ENCODE measurements around the gene AGBL3.

AGBL3 gene

DNA sequence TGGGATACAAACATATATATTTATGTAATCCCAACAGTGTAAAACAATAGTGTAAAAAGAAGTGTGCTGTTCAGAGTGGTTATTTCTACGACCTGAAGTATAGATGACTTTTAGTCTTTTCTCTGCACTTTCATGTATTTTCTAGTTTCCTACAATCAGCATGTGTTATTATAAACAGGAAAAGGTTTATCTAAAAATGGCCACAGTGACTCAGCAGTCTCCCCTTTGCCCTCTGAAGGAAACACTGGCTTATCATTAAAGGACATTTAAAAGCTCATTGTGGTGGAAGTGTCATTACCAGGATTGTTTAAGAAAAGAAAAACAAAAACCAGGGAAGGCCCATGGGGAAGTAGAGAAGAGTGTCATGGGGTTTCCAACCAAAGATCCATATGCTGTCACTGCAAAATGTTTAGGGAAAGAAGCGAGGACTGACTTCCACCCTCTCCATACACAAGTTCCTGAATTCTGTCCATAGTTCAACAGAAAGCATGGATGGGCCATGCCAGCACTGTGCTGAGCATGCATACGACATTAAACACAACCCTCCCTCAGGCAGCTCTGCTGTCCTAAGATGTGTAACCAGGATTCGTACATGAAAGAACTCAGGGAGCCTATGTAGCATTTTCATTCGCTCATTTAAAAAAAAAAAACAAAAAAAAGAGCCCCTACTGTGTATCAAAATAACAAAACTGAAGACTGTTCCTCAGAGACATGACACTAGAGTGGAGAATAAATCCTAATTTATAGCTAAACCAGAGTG lies 174.0 kb downstream of the AGBL3 start:
- Histone ChIP-seq H4K12ac (ENCODE audit: low read depth, low read length) (no peak overlapping the region), H3K9ac (ENCODE audit: low read length) (no peak overlapping the region), H2BK5ac (ENCODE audit: low read depth, low read length, poor library complexity) (no peak overlapping the region), H3K27ac (ENCODE audit: low read depth, low read length) (no peak overlapping the region), H3K18ac (ENCODE audit: low read length) (no peak overlapping the region), H2AK5ac (ENCODE audit: low read length) (no peak overlapping the region), H3K14ac (ENCODE audit: low read length) (no peak overlapping the region), H2BK12ac (ENCODE audit: low read length) (no peak overlapping the region), H3K4ac (ENCODE audit: low read depth, low read length) (no peak overlapping the region), H2AFZ (ENCODE audit: insufficient read depth, low read length, poor library complexity) (no peak overlapping the region), H4K8ac (ENCODE audit: low read depth, low read length) (no peak overlapping the region), H3K4me3 (ENCODE audit: low read depth, low read length) (no peak overlapping the region), H3K4me2 (ENCODE audit: low read length) (peak overlapping the region; percentile 10), H3K79me1 (ENCODE audit: low read length) (no peaks in the 10 kb centered on the region), H3K36me3 (ENCODE audit: control insufficient read depth in 1 of 2, insufficient read depth in 2 of 2, low read length in 2 of 2) (peaks cover 11 to 17% of the 10 kb centered on the region in 2 experiments), H4K91ac (ENCODE audit: low read depth, low read length) (no peak overlapping the region), H3K23ac (ENCODE audit: low read length) (no peak overlapping the region), H2BK120ac (ENCODE audit: insufficient read depth, low read length, poor library complexity) (no peak overlapping the region), H3K79me2 (ENCODE audit: control insufficient read depth, insufficient read depth, low read length, poor library complexity) (no peaks in the 10 kb centered on the region), H3K4me1 (ENCODE audit: control insufficient read depth in 1 of 2, insufficient read depth in 2 of 2, low read length in 2 of 2) (peaks cover 3 to 7% of the 10 kb centered on the region in 2 experiments), H3K9me3 (ENCODE audit: insufficient read depth, low read depth, low read length) (peaks cover 13% of the 10 kb centered on the region), H3K27me3 (ENCODE audit: insufficient read depth, low read length) (no peaks in the 10 kb centered on the region)
- WGBS (ENCODE audit: extremely low coverage, insufficient coverage, insufficient read length) = no CpG with 5 or more reads among the region's 5 CpGs
- peak in 1 of 2 donors; percentile 4 for DNase-seq

DNA sequence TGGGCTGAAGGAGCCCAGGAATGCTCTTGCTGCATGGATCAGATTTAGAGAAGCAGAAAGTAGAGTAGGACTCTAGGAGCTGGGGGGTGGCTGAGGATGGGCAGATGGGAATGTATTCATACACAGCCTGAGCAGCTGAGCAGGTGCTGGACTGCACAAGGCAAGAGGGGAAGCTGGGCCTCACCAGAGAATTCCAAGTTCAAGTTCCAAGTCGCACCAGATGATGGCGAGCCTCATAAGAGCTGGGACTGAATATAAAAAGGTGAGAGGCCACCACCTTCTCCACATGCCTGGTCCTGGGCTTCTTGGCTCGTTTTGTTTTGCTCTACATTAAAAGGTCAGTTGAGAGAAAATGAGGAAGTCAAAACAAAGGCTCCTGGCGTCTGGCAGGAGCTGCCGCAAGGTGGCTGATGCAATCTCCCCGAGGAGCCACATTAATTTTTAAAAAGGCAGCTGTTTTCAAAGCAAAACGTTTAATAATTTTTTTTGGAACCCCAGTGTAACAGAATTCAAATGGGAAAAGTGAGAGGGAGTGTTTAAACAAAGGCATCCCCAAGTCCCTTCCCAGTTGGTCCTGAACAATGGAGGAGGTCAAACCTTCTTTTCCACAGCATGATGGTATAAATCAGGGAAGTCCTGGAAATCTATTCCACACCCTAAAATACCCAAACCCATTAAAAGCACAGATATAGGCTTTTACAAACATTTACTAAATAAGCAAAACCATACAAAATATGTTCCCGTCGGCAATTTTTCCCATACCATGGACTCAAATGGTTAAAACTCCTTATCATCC lies 174.7 kb downstream of the AGBL3 start:
- no peak overlapping the region for H3K18ac ChIP-seq (ENCODE audit: low read length)
- H3K4me1 ChIP-seq (ENCODE audit: control insufficient read depth in 1 of 2, insufficient read depth in 2 of 2, low read length in 2 of 2) = peaks cover 3 to 7% of the 10 kb centered on the region in 2 experiments
- H2AFZ ChIP-seq (ENCODE audit: insufficient read depth, low read length, poor library complexity) = no peak overlapping the region
- H2BK5ac ChIP-seq (ENCODE audit: low read depth, low read length, poor library complexity) = no peak overlapping the region
- no peaks in the 10 kb centered on the region for H3K79me2 ChIP-seq (ENCODE audit: control insufficient read depth, insufficient read depth, low read length, poor library complexity)
- DNase-seq = peak in 1 of 2 donors; percentile 4
- no peak overlapping the region for H3K23ac ChIP-seq (ENCODE audit: low read length)
- H2BK12ac ChIP-seq (ENCODE audit: low read length) = no peak overlapping the region
- no peak overlapping the region for H3K4ac ChIP-seq (ENCODE audit: low read depth, low read length)
- no peak overlapping the region for H2AK5ac ChIP-seq (ENCODE audit: low read length)
- no peak overlapping the region for H4K8ac ChIP-seq (ENCODE audit: low read depth, low read length)
- no peak overlapping the region for H4K12ac ChIP-seq (ENCODE audit: low read depth, low read length)
- no peak overlapping the region for H3K4me2 ChIP-seq (ENCODE audit: low read length)
- peaks cover 13% of the 10 kb centered on the region for H3K9me3 ChIP-seq (ENCODE audit: insufficient read depth, low read depth, low read length)
- H3K27ac ChIP-seq (ENCODE audit: low read depth, low read length) = no peak overlapping the region
- H3K27me3 ChIP-seq (ENCODE audit: insufficient read depth, low read length) = no peaks in the 10 kb centered on the region
- no peak overlapping the region for H3K4me3 ChIP-seq (ENCODE audit: low read depth, low read length)
- no peak overlapping the region for H3K14ac ChIP-seq (ENCODE audit: low read length)
- no CpG with 5 or more reads among the region's 9 CpGs for WGBS (ENCODE audit: extremely low coverage, insufficient coverage, insufficient read length)
- peaks cover 17 to 24% of the 10 kb centered on the region in 2 experiments for H3K36me3 ChIP-seq (ENCODE audit: control insufficient read depth in 1 of 2, insufficient read depth in 2 of 2, low read length in 2 of 2)
- H3K79me1 ChIP-seq (ENCODE audit: low read length) = no peaks in the 10 kb centered on the region
- H2BK120ac ChIP-seq (ENCODE audit: insufficient read depth, low read length, poor library complexity) = no peak overlapping the region
- H4K91ac ChIP-seq (ENCODE audit: low read depth, low read length) = no peak overlapping the region
- H3K9ac ChIP-seq (ENCODE audit: low read length) = no peak overlapping the region

DNA sequence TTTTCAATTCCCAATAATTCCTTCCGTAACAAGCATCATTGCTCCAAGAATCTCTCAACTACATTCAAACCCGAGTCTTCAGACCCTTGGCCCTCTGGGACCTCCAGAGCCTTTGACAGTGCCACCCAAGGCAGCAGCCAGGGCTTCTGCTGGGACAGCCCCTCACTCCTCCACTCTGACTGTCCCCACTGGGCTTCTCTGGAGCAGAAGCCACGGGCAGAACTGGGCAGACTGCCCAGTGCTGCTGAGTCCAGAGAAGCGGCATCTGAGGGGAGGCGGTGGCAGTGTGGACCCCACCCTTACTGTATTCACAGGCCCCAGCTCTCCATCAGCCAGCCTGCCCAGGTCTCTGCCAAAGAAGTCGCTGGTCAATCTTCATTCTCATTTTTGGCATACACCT lies 175.4 kb downstream of the AGBL3 start:
- Histone ChIP-seq H3K18ac (ENCODE audit: low read length) (no peak overlapping the region), H3K4me3 (ENCODE audit: low read depth, low read length) (no peak overlapping the region), H2BK120ac (ENCODE audit: insufficient read depth, low read length, poor library complexity) (no peak overlapping the region), H3K27ac (ENCODE audit: low read depth, low read length) (no peak overlapping the region), H3K4me2 (ENCODE audit: low read length) (no peak overlapping the region), H3K9ac (ENCODE audit: low read length) (no peak overlapping the region), H2AK5ac (ENCODE audit: low read length) (no peak overlapping the region), H3K27me3 (ENCODE audit: insufficient read depth, low read length) (no peaks in the 10 kb centered on the region), H2AFZ (ENCODE audit: insufficient read depth, low read length, poor library complexity) (no peak overlapping the region), H3K79me2 (ENCODE audit: control insufficient read depth, insufficient read depth, low read length, poor library complexity) (no peaks in the 10 kb centered on the region), H2BK12ac (ENCODE audit: low read length) (peak overlapping the region; percentile 11), H3K14ac (ENCODE audit: low read length) (no peak overlapping the region), H3K23ac (ENCODE audit: low read length) (no peak overlapping the region), H2BK5ac (ENCODE audit: low read depth, low read length, poor library complexity) (no peak overlapping the region), H4K8ac (ENCODE audit: low read depth, low read length) (no peak overlapping the region), H3K79me1 (ENCODE audit: low read length) (no peaks in the 10 kb centered on the region), H3K9me3 (ENCODE audit: insufficient read depth, low read depth, low read length) (peaks cover 13% of the 10 kb centered on the region), H3K4me1 (ENCODE audit: control insufficient read depth in 1 of 2, insufficient read depth in 2 of 2, low read length in 2 of 2) (peaks cover 3 to 7% of the 10 kb centered on the region in 2 experiments), H3K36me3 (ENCODE audit: control insufficient read depth in 1 of 2, insufficient read depth in 2 of 2, low read length in 2 of 2) (peaks cover 23 to 30% of the 10 kb centered on the region in 2 experiments), H4K91ac (ENCODE audit: low read depth, low read length) (no peak overlapping the region), H3K4ac (ENCODE audit: low read depth, low read length) (no peak overlapping the region), H4K12ac (ENCODE audit: low read depth, low read length) (no peak overlapping the region)
- DNase-seq = no peak
- whole genome bisulfite sequencing (ENCODE audit: extremely low coverage, insufficient coverage, insufficient read length) = 100% methylated on average over 1 of the region's 6 CpGs

DNA sequence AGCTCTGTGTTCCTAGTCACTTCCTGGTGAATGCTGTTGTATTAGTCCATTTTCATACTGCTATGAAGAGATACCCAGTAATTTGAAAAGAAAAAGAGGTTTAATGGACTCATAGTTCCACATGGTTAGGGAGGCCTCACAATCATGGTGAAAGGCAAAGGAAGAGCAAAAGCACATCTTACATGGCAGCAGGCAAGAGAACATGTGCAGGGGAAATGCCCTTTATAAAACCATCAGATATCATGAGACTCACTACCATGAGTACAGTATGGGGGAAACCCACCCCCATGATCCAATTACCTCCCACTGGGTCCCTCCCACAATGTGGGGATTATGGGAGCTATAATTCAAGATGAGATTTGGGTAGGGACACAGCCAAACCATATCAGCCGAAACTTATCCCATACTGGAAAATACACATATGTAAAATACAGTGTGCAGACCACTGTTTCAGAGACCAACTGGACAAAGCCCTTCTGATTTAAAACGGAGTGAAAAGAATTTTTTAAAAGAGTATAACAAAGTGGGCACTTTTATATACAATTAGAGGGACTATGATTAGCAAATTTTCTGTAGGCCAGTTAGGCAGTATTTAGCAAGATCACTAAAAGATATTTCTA lies 176.2 kb downstream of the AGBL3 start:
- Histone ChIP-seq H2BK12ac (ENCODE audit: low read length) (no peak overlapping the region), H3K79me1 (ENCODE audit: low read length) (no peaks in the 10 kb centered on the region), H3K4me2 (ENCODE audit: low read length) (no peak overlapping the region), H3K4me1 (ENCODE audit: control insufficient read depth in 1 of 2, insufficient read depth in 2 of 2, low read length in 2 of 2) (peaks cover 3 to 7% of the 10 kb centered on the region in 2 experiments), H3K18ac (ENCODE audit: low read length) (no peak overlapping the region), H3K9me3 (ENCODE audit: insufficient read depth, low read depth, low read length) (peaks cover 10% of the 10 kb centered on the region), H4K12ac (ENCODE audit: low read depth, low read length) (no peak overlapping the region), H2BK5ac (ENCODE audit: low read depth, low read length, poor library complexity) (no peak overlapping the region), H2BK120ac (ENCODE audit: insufficient read depth, low read length, poor library complexity) (no peak overlapping the region), H3K4me3 (ENCODE audit: low read depth, low read length) (no peak overlapping the region), H4K8ac (ENCODE audit: low read depth, low read length) (no peak overlapping the region), H3K27ac (ENCODE audit: low read depth, low read length) (no peak overlapping the region), H3K27me3 (ENCODE audit: insufficient read depth, low read length) (no peaks in the 10 kb centered on the region), H3K36me3 (ENCODE audit: control insufficient read depth in 1 of 2, insufficient read depth in 2 of 2, low read length in 2 of 2) (peaks cover 32 to 39% of the 10 kb centered on the region in 2 experiments), H4K91ac (ENCODE audit: low read depth, low read length) (no peak overlapping the region), H3K14ac (ENCODE audit: low read length) (no peak overlapping the region), H3K79me2 (ENCODE audit: control insufficient read depth, insufficient read depth, low read length, poor library complexity) (no peaks in the 10 kb centered on the region), H3K23ac (ENCODE audit: low read length) (no peak overlapping the region), H2AK5ac (ENCODE audit: low read length) (no peak overlapping the region), H2AFZ (ENCODE audit: insufficient read depth, low read length, poor library complexity) (no peak overlapping the region), H3K9ac (ENCODE audit: low read length) (no peak overlapping the region), H3K4ac (ENCODE audit: low read depth, low read length) (no peak overlapping the region)
- no CpG with 5 or more reads among the region's 2 CpGs for WGBS (ENCODE audit: extremely low coverage, insufficient coverage, insufficient read length)
- no peak for DNase-seq
